GM19467 (cell line): Measurements from ENCODE around the gene NGRN.
A peak's percentile ranks its signal among the peaks of the same experiment; 100 is the strongest.
"Not testable (repeated sequence)": the region's sequence is repeated elsewhere in the genome, so short reads cannot be mapped to it uniquely, and the experiment has no call there.

ENCODE experiments used
- ATAC-seq: cut with Tn5 transposase; IDR thresholded peaks from one replicate; pipeline ENCODE4 v1.9.1; 2021; ENCODE audit warnings: mild to moderate bottlenecking, moderate library complexity; ENCODE audit not compliant: unreplicated experiment

The NGRN gene

DNA sequence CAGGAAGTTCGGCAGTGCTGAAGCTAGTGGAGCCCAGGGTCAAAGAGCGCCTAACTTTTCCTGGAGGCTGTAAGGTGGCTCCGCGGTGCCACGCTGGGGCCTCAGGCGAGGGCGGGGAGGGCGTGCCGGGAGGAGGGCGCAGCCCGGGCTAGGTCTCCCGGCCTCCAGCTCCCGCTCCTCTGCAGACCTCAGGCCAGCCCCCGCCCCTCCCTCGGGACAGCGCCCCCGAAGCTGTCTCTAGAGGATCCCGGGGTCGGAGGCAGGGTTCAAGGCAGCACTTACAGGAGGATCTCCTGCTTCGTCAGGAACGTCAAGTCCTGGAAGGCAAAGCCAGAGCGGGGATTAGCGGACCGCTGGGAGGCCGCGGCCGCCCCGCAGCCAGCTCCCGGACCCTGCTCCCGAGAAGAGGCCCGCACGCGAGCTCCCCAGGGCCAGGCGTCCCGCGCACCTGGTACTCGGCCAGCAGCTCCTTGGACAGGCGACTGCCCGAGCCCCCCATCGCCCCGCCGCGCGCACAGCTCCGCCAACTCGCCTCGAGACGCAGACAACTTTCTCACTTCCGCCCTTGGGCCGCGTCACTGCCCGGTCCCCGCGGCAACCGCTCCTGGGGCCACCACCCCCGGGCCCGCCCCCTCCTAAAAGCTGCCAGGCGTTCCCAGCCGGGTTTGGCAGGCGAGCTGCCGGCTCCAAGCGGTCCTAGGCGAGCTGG, 31.9 kb upstream of the NGRN start, which contains the start of gene CIB1:
Gene CIB1, minus strand, starts transcription at position 555 of the 709 bp plus-strand sequence. Its CDS starts 56 bp downstream, at position 499.
- ATAC-seq: peak; percentile 83

DNA sequence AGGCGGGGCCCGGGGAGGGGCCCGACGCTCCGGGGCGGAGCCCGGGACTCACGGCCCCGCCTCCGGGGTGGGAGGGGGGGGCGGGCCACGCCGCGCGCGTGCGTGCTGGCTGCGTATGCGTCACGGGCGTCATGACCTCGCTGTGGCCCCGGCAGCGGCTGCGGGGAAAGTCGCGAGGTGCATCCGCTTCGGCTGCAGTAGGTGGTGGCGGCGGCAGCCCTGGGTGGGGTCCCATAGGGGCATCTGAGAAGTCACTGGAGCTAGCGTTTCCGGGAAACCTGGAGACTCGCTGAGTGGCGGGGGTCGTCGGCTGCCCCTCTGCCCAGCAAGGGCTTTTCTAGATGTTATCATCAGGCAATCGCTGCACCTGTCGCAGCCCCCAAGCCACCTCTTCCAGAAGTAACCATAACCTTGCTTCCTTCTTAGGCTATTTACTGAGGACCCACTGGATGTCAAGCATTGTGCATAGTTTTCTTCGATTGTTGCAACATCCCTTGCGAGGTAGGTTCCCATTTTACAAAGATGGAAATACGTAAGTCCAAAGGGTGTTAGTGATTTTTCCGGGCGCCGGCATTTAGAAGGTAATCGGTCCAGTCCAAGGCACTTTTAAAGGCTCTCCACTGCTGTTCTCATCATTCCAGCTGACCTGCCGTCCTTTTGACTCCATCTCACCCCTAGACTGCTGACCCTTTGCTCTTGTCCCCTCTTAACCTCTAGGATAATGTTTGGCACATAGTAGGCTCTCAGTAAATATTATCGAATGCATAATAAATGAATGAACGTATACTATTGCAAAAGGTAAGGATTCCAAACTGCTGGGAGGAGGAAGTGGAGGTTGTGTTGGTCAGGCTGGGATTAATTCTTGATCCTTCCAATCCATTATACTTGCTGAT, 31.1 kb upstream of the NGRN start, which contains the start of gene GDPGP1:
Gene GDPGP1, plus strand, starts transcription at position 114 of the 893 bp plus-strand sequence. CDS start 6,700 bp downstream, outside the sequence.
- no peak for ATAC-seq

DNA sequence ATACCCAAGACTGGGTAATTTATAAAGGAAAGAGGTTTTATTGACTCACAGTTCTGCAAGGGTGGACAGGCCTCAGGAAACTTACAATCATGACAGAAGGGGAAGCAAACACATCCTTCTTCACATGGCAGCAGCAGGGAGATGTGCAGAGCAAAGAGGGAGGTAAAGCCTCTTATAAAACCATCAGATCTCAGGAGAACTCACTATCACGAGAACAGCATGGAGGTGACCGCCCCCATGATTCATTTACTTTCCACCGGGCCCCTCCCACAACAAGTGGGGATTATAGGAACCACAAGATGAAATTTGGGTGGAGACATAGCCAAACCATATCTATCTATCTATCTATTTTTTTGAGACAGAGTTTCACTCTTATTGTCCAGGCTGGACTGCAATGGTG, 26.1 kb upstream of the NGRN start:
- ATAC-seq: no peak

DNA sequence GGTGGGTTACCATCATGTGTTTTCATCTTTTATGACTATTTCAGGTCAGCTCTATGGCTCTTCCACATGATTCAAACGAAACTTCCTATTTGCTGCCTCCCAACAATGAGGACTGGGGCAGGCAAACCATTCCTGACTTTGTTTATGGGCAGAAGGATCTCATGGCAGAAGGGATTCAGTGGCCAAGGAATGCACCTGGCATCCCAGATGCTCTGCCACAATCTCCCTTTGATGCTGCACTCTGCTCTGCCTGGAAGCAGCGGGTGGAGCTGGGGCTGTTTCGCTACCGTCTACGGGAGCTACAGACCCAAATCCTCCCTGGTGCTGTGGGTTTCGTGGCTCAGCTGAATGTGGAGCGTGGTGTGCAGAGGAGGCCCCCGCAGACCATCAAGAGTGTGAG, 24.6 kb upstream of the NGRN start:
- no peak for ATAC-seq

DNA sequence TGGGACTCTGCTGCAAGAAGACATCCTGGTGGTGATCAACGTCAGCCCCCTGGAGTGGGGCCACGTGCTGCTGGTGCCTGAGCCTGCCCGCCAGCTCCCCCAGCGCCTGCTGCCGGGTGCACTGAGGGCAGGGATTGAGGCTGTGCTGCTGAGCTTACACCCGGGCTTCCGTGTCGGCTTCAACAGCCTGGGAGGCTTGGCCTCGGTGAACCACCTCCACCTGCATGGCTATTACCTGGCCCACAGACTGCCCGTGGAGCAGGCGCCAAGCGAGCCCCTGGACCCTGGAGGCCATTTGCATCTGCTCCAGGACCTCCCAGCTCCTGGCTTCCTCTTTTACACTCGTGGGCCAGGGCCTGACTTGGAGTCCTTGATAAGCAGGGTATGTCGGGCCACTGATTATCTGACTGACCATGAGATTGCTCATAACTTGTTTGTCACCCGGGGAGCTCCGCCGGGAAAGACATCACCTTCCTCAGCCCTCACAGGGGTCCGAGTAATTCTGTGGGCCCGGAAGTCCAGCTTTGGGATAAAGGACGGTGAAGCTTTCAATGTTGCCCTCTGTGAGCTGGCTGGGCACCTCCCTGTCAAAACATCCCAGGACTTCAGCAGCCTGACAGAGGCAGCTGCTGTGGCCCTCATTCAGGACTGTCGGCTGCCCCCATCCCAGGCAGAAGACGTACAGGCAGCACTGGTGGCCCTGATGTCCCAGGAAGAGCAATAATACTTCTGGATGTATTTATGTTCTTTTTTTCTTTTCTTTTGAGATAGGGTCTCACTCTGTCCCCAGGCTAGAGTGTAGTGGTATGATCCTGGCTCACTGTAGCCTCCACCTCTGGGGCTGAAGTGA, 23.9 kb upstream of the NGRN start:
- no peak for ATAC-seq

DNA sequence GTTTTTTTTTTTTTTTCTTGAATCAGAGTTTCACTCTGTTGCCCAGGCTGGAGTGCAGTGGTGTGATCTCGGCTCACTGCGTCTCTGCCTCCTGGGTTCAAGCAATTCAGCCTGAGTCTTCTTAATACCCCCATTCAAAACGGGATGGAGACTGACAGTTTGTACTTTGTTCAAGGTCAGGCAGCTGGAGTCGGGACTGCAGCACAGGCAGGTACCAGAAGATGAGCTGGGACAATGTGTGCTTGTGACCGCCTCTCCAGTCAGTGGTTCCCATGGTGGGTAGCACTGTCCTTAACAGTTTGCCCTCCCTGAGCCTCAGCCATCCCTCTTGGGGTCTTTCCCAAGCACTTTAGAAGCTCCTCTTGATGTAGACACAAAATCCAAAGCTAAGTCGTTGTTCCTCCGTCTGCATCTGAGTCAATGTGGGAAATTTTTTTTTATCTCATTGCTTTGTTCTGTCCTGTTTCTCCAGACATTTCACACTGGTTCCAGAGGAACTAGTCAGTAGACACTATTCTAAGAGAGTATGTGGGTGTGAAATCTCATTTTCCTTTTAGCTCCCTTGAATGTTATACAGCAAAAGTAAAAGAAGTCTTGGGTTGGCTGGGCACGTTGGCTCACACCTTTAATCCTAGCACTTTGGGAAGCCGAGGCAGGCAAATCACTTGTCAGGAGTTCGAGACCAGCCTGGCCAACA, 21.4 kb upstream of the NGRN start:
- no peak for ATAC-seq

DNA sequence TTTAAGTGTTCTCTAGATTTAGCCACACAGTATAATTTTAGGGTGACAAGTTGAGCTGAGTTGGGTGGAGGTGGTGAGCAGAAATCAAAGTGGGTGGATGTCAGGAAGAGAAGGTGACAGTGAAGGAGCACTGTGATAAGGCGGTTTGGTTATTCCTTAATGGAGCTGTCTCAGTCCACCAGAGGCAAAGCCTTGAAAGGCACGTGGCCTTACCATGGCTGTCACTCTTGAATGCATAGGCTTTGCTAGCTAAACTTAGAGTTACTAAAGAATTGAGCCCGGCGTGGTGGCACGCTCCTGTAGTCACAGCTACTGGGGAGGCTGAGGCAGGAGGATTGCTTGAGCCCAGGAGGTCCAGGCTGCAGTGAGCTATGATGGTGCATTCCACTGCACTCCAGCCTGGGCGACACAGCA, 16.7 kb upstream of the NGRN start:
- ATAC-seq: no peak

DNA sequence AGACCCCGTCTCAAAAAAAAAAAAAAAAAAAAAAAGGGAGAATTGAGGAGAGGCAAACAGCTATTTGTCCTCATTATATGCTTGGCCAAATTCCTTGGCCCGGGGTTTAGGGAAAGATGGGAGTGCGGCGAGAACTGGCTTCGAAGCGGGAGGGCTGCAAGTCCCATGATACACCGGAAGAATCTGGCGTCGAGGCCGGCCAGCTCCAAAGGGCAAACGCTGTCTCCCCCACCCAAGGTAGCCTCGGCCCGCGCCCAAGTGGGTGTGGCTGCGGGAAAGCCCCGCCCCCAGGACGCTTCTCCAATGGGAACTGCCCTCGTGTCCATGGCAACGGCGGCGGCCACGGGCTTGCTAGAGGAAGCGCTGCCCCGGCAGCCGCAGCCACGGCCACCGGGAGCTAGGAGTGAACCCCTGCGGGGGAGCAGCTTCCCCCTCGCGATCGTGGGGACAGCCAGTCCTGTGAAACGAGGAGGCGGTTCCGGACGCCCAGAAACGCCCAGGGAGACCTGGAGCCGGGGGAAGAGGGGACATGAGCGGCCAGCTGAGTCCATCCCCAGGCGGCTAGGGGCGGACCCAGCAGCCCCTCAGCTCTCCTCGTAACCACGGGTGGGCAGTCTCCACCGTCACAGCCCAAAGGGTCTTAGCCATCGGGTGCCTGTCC, 16.1 kb upstream of the NGRN start, which contains the start of gene TTLL13:
Gene TTLL13, plus strand, starts transcription at position 354 of the 661 bp plus-strand sequence. CDS start 1,075 bp downstream, outside the sequence.
- ATAC-seq: no peak

DNA sequence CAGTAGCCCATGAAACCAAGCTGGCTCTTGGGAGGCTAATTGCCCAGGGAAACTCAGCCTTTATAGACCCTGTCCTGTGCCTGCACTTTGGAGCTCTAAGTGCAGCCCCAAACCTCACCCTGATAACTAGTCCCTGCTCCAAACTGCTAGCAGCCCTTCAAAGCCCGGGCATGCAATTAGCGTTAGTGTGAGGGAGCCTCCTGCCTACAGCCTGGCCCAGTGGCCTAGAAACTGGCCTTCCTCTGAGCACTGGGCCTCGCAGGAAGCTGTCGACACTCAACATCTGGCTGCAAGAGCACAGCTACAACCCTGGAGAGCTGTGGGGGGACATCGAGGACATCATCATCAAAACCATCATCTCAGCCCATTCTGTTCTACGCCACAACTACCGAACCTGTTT, 7.7 kb upstream of the NGRN start:
- no peak for ATAC-seq

DNA sequence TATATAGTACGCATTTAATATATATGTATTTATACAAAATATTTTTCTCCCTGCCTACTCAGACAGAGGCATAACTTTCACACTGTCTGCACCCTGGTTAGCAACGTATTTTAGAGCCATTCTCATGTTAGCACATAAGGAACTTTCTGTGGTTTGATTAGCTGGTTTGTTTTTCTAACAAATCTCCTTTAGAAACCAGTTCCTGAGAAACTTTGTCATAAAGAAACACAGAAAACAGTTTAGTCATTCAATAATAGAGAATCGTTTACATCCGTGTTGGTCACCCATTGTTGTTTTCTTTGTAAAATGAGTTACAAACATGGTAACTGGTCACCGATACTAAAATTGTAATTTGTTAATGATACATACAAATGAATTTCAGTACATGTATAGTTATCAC, 5.9 kb upstream of the NGRN start:
- ATAC-seq: peak; percentile 62

DNA sequence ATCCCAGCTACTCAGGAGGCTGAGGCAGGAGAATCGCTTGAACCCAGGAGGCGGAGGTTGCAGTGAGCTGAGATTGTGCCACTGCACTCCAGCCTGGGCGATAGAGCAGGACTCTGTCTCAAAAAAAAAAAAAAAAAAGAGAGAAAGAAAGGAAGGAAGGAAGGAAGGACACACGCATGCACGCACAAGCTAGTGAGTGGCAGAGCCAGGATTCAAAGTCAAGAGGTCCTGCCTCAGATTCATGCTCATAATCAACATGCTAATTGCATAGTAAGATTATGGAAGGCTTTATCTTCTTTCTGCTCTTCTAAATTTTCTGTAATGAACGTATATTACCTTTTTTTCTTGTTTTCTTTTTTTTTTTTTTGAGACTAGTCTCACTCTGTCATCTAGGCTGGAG, 4.7 kb upstream of the NGRN start:
- ATAC-seq: not testable (repeated sequence)

DNA sequence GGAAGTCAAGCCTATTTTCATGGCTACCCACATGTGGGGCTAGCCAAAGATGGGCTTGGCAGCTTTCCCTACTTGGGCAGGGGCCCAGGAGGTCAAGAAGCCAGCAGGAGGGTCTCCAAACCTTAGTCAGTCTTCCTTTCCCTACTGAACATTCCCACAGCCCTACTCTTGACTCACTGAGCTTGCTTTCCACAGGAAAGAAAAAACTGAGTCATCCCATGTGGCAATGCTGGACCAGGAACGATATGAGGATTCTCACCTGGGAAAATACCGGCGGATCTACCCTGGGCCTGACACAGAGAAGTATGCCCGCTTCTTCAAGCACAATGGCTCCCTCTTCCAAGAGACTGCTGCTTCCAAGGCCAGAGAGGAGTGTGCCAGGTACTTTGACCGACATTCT, 3.7 kb upstream of the NGRN start:
- ATAC-seq: no peak

DNA sequence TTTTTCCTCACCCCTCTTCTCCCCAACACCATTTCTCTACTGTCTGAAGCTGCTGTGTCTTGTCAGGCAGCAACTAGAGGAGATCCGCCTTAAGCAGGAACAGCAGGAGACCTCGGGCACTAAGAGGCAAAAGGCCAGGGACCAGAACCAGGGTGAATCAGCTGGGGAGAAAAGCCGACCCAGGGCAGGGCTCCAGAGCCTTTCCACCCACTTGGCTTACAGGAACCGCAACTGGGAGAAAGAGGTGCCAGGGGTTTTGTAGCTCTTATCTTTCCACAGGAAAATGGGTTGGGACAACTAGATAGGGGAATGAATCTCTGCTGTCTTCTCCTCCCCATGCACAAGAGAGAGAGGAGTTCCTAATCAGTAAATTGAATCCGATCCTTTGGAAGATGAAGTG, 3.0 kb upstream of the NGRN start:
- no peak for ATAC-seq

DNA sequence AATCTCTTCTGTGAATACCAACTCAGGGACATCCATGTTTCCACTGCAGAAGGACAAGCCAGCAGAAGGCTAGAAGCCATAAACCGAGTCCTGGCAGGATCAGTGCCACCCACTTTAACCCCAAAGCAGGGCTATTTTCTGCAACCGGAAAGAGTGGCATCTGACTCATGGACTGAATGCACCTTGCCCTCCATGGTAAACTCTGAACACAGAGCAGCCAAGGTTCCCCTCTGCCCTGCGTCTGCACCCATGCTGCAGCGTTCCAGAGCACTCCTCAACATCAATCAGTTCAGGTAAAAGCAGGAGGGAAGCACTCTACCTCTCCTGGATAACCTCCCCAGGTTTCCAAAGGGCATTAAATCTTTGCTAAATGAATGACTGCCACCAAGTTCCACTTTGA, 801 bp upstream of the NGRN start:
- no peak for ATAC-seq

DNA sequence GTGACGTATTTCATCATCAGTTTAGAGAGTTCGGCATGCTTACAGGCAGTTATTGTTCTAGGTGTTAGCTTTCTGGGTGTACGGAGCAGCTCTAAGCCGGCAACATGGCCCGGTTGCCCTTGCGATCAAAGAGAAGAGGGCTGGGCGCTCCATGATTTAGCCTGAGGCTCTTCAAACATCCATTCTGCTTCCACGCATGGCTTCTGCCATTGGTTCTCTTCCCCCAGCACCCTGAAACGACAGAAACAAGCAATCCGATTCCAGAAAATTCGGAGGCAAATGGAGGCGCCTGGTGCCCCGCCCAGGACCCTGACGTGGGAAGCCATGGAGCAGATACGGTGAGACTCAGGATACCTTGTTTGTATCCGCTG, 574 bp downstream of the NGRN start:
- ATAC-seq: peak; percentile 16

DNA sequence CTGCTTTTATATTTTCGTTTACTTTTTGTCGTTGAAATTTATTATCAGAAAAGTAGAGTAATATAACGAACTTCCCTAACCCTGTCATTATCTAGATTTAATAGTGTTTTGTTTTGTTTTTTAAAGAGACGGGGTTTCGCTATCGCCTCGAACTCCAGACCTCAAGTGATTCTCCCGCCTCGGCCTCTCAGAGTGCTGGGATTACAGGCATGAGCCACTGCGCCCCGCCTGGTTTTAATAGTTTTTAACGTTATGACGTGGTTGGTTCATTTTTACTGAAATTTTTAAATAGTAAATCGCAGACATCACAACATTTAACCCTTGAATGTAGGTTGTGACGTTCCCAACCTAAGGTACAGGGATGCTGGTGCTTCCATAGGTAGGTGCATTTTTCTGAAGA, 1.0 kb downstream of the NGRN start:
- no peak for ATAC-seq

DNA sequence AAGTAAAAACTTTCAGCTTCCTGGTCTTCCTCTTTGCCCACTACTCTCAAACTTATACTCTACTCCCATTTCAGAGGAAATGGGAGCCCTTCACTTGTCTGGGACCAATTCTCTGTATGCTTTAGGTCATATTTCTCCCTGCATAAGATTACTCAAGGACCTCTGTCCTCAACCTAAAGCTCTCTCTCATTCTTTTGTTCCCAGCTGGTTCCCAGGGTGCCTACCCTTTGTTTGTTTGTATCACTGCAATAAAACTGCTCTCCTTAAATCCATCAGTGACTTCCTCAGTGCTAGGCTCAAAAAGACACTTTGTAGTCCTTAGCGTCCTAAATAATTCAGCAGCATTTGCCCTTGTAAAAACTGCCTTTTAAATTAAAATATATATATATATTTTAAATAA, 2.9 kb downstream of the NGRN start:
- no peak for ATAC-seq

DNA sequence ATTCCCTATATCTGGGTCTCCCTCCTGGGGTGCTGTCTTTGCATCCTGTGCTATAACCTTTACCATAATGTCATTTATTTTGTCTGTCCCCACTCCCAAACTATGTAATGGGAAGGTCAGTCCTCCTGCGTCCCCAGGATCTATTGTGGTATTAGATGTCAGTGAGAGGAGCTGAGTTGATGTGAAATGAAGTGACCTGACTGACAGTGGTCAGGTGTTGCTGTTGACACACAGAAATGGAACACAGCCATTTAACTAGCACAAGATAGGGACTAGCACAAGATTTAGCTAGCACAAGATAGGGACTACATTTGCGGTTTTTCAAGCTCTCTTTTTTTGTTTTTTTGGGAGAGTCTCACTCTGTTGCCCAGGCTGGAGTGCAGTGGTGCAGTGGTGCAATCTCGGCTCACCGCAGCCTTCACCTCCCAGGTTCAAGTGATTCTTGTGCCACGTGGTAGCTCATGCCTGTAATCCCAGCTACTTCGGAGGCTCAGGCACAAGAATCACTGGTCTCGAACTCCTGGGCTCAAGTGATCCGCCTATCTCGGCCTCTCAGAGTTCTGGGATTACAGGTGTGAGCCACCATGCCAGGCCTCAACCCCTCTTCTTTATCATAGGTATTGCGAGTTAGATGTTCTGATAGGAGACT, 5.2 kb downstream of the NGRN start:
- no peak for ATAC-seq

DNA sequence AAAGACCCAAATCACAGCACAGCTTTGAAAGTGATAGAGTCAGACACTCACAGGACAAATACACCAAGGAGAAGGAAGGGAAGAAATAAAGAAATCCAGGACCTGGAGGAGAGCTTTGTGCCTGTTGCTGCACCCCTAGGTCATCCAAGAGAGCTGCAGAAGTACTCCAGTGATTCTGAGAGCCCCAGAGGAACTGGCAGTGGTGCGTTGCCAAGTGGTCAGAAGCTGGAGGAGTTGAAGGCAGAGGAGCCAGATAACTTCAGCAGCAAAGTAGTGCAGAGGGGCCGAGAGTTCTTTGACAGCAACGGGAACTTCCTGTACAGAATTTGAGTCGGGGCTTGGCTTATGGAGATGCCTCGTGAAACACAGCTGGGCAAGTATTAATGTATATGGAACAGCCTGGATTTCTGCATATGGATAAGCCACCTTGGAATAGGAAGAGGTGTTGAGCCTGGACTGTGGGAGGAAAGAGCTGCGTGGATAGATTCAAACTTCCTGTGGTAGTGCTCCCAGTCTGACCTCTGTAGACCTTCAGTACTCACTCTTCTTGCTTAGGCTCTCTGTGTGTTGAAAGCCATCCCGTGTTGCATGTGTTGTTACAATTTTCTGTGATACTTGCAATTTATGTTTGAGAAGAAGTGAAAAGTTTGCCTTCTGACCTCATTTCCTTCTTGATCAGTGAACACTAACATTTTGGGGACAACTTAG, 6.1 kb downstream of the NGRN start:
- ATAC-seq: no peak
